NCI-H345 treated with DMSO at 0.1 percent for 48 hours (cell line): Measurements from ENCODE around the gene LMTK2.
"Not testable (repeated sequence)": the region's sequence is repeated elsewhere in the genome, so short reads cannot be mapped to it uniquely, and the experiment has no call there.

Source experiments
- DNase-seq: peaks from one replicate; lab custom pipeline; 2025; ENCODE audit not compliant: unreplicated experiment; lab: John Stamatoyannopoulos, UW

The LMTK2 gene

DNA sequence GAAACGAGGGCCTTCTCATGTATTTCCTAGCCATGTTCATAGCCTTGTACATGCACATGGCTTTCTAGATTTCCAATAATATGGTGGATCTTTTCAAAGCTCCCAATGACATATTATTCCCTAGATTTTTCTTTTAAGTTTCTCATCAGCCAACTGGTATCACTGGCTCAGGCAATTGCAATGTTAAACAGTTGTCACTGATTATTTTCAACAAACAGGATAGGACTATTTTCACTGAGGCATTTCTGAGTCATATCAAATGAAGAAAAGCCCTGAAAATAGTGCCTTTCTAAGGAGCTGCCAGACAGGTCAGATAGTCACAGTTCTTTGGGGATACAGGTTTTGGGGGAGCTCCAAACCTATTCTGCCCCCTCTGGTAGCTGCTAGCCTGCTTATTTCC, 4.5 kb upstream of the LMTK2 start:
- no peak for DNase-seq

DNA sequence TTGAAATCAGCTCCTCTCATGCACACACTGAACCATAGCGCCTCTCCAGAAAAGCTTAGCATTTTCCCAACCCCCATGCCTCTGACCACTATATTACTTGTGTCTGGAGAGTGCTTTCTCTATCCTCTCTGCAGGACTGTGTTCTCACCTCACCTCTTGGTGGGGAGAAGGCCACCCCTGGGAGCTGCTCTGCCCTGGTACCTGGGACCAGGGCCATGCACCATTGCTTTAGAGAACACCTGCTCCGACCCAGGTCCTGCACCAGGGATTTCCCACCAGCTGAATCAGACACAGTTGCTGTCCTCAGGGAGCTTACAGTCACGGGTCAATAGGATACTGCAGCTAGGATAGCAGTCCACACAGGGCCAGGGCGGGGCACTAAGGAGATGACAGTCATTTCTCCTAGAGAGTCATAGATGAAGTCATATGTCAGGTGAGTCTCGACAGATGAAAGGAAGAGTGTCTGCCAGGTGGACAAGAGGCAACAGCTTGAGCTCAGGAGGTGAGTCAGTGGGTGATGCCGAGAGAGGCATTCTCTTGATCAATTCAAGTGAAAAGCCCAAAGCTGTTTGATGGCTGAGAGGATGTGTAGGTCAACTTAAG, 619 bp upstream of the LMTK2 start:
- DNase-seq: no peak

DNA sequence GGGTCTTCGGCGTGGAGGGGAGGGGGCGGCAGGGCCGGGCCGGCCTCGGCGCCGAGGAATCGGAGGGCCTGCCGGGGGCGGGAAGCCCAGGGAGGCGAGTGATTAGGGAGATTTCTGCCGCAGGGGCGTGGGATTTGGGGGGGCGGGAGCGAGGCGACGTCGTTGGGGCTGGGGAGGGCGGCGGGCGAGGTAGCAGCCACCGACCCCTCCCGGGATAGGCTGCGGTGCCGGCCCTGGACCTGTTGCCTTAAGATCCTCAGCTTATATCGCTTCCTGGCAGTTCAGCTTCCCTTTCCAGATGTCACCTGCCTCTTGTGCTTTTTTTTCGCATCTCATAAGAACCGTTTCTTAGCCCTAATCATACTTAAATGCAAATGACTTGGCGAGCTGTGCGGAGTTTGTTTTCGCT, 655 bp downstream of the LMTK2 start:
- no peak for DNase-seq

GRCh38 chr7:98110249-98111022, 3.8 kb downstream of the LMTK2 start:
- DNase-seq: no peak

GRCh38 chr7:98112077-98112476, 5.4 kb downstream of the LMTK2 start:
- DNase-seq: no peak

DNA sequence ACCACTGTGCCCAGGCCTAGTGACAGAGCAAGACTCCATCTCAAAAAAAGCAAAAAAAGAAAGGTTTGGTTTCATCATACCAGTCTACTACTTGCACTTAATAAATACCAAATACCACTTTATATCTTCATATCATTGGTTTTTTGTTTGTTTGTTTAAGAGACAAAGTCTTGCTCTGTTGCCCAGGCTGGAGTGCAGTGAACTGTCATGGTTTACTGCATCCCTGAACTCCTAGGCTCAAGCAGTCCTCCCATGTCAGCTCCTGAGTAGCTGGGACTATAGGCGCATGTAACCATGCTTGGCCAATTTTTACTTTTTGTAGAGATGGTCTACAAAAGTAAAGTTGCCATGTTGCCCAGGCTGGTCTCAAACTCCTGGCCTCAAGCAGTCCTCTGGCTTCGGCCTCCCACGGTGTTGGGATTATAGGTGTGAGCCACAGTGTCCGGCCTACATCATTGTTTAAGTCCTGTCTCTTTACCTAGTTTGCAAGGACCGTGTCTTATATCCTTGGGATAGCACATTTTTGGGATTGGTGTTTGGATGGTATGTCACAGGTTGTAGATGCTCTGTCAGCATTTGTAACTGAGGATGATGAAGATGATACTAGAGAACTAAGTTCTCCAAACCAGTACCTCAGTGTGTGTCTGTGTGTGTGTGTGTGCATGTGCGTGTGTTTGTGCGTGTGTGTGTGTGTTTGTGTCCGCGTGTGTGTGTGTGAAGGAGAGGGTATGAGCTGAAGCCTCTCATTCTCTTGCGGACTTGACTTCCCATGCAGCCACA, 9.3 kb downstream of the LMTK2 start:
- DNase-seq: no peak

GRCh38 chr7:98116656-98117461, 10.2 kb downstream of the LMTK2 start:
- no peak for DNase-seq

DNA sequence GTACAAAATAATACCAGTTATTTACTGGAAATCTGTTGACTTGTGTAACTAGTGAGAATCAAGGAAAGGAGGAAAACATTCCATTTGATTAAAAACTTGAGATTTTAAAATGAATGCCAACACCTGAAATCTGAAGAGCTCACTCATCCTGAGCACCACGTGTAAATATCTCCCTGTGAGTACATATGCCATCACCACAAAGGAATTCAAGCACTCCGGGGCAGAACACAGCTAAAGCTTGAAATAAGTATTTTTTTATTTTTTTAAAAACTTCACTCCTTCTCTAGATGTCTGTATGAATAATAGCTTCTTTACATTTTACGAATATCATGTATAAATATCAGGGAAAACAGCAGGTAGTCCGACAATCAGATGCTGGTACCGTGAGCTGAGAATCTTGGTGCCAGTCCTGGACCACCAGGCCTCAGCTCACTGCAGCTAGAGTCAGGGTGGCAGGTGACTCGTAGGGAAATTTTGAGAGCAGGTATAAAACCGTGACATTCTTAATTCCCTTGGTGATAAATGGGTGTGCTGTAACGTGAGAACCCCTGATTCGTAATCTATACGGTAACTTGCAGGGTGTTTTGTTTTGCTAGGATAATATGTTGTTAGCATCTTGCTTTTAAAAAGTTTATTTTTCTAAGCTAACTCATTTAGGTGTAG, 12.7 kb downstream of the LMTK2 start:
- DNase-seq: no peak

- no peak for DNase-seq
These were observed 13.9 kb downstream of the LMTK2 start for GRCh38 chr7:98120559-98120958.

DNA sequence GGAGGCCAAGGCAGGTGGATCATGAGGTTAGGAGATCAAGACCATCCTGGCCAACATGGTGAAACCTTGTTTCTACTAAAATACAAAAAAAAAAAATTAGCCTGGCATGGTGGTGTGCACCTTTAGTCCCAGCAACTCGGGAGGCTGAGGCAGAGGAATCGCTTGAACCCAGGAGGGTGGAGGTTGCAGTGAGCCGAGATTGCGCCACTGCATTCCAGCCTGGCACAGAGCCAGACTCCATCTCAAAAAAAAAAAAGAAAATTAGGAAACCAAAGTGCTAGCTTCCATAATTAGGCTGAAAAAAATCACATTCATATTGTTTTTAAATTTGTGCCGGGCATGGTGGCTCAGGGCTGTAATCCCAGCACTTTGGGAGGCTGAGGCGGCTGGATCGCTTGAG, 14.7 kb downstream of the LMTK2 start:
- DNase-seq: not testable (repeated sequence)

GRCh38 chr7:98123365-98123696, 16.7 kb downstream of the LMTK2 start:
- no peak for DNase-seq

DNA sequence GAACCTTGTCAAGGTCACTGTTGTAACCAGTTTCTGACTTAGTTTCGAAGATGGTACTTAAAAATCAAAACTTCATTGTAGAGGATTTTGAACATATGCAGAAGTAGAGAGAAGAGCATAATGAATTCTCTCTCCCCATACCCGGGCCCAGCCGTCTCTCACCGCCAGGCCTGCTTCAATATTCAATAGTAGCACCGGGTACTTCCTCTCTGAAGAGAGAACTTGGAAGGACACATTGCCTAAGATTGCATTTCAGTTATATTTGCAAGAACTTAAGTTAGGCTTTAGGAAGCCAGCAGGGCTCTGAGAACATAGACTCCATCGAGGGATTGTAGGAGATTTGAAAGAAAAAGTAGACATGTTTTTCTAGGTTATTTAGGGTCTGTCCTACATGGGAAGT, 19.1 kb downstream of the LMTK2 start:
- no peak for DNase-seq

- DNase-seq: no peak
These were observed 19.9 kb downstream of the LMTK2 start for GRCh38 chr7:98126311-98127142.

DNA sequence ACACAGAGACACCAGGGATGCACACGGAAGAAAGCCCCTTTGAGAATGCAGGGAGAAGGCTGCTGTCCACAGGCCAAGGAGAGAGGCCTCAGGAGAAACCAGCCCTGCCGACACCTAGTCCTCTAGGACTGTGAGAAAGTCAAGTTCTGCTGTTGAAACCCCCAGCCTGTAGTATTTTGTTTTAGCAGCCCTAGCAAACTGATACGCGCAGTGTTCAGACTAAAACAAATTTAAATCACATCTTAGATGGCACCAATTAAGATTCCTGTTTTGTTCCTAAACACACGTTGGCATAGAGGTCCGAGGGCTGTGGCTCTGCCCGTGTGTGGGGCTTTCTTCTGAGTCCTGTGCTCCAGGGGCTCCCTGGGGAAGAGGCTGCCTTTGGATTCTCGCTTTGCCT, 21.7 kb downstream of the LMTK2 start:
- no peak for DNase-seq

DNA sequence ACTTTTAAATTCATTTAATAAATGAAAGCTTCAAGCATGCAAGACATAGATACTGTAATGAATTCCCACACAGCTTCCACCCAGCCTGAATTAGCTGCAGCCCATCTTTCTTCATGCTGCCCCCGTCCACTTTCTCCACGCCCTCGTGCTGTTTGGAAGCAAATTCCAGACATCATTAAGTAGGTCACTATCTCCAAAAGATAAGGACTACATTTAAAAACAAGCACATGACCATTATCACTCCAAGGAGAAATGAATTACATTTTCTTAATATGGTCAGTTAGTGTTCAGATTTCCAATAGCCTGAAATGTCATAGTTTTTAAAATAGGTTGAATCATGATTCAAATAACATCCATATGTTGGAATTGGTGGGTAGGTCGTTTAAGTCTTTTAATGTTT, 24.3 kb downstream of the LMTK2 start:
- DNase-seq: no peak

- no peak for DNase-seq
These were observed 26.5 kb downstream of the LMTK2 start for GRCh38 chr7:98133181-98133580.

DNA sequence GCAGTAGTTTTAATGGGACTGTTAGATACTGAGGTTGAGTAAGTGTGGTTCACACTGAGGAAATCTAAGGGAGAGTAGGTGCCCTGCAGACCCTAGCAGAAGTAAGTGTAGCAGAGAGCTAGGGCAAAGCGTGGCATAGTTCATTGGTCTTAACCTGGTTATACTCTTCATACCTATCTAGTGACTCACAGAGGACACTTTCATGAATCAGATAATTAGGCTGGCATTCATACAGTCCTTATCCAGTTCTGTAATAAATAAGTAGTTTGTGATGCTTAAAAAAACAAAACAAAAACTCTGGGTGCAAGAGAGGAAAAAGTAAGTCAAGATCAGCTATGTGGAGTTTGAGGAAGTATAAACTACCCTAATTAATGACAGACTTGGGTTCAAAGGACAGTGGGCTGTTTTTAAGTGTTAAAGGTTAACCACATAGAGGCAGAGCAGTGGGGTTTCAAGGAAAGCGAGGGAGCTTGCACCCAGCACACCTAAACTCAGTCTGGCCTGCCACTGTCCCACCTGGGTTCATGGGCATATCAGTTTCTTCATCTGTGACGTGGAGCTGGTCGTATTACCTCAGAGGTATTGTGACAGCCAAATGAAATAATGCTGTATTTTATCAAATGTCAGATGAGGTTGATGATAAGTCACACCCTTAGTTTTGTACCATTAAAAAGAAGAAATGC, 27.1 kb downstream of the LMTK2 start:
- no peak for DNase-seq

DNA sequence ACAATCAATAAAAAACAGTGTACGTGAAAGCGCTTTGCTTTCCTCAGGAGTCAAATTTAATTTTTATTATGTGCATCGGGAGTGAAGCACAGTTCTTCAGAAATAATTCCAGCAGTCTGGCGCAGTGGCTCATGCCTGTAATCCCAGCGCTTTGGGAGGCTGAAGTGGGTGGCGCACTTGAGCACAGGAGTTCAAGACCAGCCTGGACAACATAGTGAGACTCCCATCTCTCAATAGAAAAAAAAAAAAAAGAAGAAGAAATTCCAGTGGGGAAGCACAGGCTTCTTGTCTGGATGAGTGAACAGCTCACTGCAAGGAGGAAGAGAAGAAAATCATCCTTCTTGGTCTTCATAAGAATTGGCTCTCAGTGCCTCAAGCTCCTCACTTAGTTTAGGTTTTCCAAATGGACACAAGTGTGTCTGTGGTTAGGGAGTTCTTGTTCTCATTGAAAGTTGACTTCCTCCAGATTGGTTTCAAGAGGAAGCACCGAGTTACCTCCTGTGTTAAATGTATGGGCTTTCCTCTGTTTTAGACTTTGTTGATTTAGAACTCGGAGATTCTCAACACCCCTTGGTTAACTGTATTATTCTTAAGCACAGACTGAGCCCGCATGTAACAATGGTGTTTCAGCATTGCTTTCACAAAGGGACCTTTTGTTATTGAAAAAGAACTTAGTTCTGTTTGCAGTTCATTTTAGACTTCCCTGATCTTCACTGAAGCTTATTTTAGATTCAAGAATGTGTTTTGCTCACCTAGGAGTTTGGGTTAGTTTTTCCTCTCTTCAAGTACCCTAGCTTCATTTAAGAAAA, 28.0 kb downstream of the LMTK2 start:
- no peak for DNase-seq

- no peak for DNase-seq
These were observed 29.3 kb downstream of the LMTK2 start for GRCh38 chr7:98135984-98136383.
